DND-41 (cell line): ENCODE data around the gene OR2D3.
"Not testable (repeated sequence)": the region's sequence is repeated elsewhere in the genome, so short reads cannot be mapped to it uniquely, and the experiment has no call there.

Experiments used
- CTCF ChIP-seq: IDR thresholded peaks from 2 replicates; pipeline ENCODE4 v1.5.1; 2012; ENCODE audit warnings: borderline replicate concordance, low read length, moderate library complexity, mild to moderate bottlenecking; ENCODE audit not compliant: poor library complexity, severe bottlenecking; ENCODE audit errors: extremely low read depth
- EZH2 ChIP-seq: IDR thresholded peaks from 3 replicates; pipeline ENCODE4 v1.6.1; 2012; ENCODE audit warnings: borderline replicate concordance, low read depth, mild to moderate bottlenecking, moderate library complexity, low read length, inconsistent platforms; ENCODE audit not compliant: severe bottlenecking

DNA sequence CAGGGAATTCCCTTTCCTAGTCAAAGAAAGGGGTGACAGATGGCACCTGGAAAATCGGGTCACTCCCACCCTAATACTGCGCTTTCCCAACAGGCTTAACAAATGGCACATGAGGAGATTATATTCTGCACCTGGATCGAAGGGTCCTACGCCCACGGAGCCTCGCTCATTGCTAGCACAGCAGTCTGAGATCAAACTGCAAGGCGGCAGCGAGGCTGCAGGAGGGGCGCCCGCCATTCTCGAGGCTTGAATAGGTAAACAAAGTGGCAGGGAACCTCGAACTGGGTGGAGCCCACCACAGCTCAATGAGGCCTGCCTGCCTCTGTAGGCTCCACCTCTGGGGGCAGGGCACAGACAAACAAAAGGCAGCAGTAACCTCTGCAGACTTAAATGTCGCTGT lies 16.0 kb upstream of the OR2D3 start:
- not testable (repeated sequence) for TF ChIP-seq CTCF, EZH2
